Left lung (tissue), 10 donors: Measurements from ENCODE around the gene ARSK. TPM values are rescaled to one million over a fixed set of nuclear protein-coding genes. Genes with fewer than 3 reads are reported as not detected.

ENCODE experiments used
- ATAC-seq: fragments of 200-7000 bp; cut with Tn5 transposase; one replicate; pipeline ENCODE4 v1.9.1; 2020; ENCODE audit warnings: moderate library complexity
- DNase-seq, 4 donors: peaks; one replicate each; pipeline ENCODE4 v3.0.0-alpha.2; 2013 to 2020
- H3K27ac ChIP-seq, 2 donors: fragments of 200-600 bp; sonication (generic) in 1 of 2; one replicate each; pipeline versions ENCODE4 v1.5.0 to v1.8.0; 2020 to 2021
- H3K27me3 ChIP-seq, 2 donors: fragments of 200-600 bp; sonication (generic) in 1 of 2; one replicate each; pipeline versions ENCODE4 v1.5.0 to v1.8.0; 2020 to 2021
- H3K36me3 ChIP-seq, 2 donors: fragments of 200-600 bp; sonication (generic) in 1 of 2; one replicate each; pipeline versions ENCODE4 v1.5.0 to v1.8.0; 2020 to 2021
- H3K4me1 ChIP-seq, 2 donors: fragments of 200-600 bp; one replicate each; pipeline ENCODE4 v1.8.0; 2021
- H3K4me3 ChIP-seq, 2 donors: fragments of 200-600 bp; sonication (generic) in 1 of 2; one replicate each; pipeline versions ENCODE4 v1.5.0 to v1.8.0; 2020 to 2021; ENCODE audit warnings: mild to moderate bottlenecking in 1 of 2
- H3K9me3 ChIP-seq, 2 donors: fragments of 200-600 bp; sonication (generic) in 1 of 2; one replicate each; pipeline versions ENCODE4 v1.5.0 to v1.8.0; 2020 to 2021
- intact Hi-C, 2 donors: fragments of 100-400 bp; cut with DNase I; formaldehyde crosslinking; loops; one replicate each; pipeline versions ENCODE4 v1.11.2 to v1.14.2; 2022
- polyA plus RNA-seq, 6 donors: library from polyadenylated mRNA; unstranded; fragments of 120-200 nt; gene quantifications; one replicate each; pipeline ENCODE4 v1.2.1, GENCODE V29; 2013; ENCODE audit not compliant: insufficient read length in 6 of 6
- total RNA-seq, 2 donors: library from RNA; stranded (reverse); fragmentation: NEBNext Ultra II Directional; extraction: Animal tissue kit (Norgen Biotek cat#: 25700); gene quantifications; one replicate each; pipeline ENCODE4 v1.2.1, GENCODE V29; 2021
- TF ChIP-seq, protein P1 (sequence below), 2 donors: fragments of 200-600 bp; sonication (generic) in 1 of 2; IDR thresholded peaks; one replicate each; pipeline versions ENCODE4 v1.5.0 to v1.8.0; 2021; ENCODE audit warnings: antibody characterized with exemption in 2 of 2
- donor health status: DM: no; HTN: yes; CAD: no.
- donor health status: DM: no; HTN: no; CAD: no.

The ARSK gene
- total and polyA plus RNA-seq, 8 donors, result 5.0 to 16.0 (median 11.9) TPM

DNA sequence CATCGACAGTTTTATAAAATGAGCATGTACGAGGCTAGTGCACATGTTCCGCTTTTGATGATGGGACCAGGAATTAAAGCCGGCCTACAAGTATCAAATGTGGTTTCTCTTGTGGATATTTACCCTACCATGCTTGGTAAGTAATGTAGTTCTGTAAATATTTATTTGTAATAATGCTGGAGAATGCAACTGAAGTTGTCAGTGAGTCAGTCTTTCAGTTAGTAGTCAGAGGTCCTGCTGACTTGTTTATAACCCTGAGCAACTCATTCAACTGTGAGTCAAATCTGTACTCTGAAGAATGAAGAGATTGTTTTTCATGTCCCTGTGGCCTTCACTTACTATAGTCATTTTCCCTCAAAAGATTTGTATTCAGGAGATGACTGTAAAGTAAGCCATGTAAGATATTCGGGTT lies 36.6 kb downstream of the ARSK start:
- no peaks in the 10 kb centered on the region for H3K9me3 ChIP-seq
- no peak for DNase-seq
- no peak overlapping the region for H3K27ac ChIP-seq
- intact Hi-C loops, result no loop called here
- no peak overlapping the region for H3K4me3 ChIP-seq
- TF ChIP-seq, protein P1, sequence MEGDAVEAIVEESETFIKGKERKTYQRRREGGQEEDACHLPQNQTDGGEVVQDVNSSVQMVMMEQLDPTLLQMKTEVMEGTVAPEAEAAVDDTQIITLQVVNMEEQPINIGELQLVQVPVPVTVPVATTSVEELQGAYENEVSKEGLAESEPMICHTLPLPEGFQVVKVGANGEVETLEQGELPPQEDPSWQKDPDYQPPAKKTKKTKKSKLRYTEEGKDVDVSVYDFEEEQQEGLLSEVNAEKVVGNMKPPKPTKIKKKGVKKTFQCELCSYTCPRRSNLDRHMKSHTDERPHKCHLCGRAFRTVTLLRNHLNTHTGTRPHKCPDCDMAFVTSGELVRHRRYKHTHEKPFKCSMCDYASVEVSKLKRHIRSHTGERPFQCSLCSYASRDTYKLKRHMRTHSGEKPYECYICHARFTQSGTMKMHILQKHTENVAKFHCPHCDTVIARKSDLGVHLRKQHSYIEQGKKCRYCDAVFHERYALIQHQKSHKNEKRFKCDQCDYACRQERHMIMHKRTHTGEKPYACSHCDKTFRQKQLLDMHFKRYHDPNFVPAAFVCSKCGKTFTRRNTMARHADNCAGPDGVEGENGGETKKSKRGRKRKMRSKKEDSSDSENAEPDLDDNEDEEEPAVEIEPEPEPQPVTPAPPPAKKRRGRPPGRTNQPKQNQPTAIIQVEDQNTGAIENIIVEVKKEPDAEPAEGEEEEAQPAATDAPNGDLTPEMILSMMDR (IDR thresholded peaks at IDR 0.05), result no peak
- H3K36me3 ChIP-seq, result no peaks in the 10 kb centered on the region
- no peak for ATAC-seq
- H3K27me3 ChIP-seq, result no peaks in the 10 kb centered on the region
- H3K4me1 ChIP-seq, result no peaks in the 10 kb centered on the region

- H3K4me1 ChIP-seq, result no peaks in the 10 kb centered on the region
- H3K36me3 ChIP-seq, result no peaks in the 10 kb centered on the region
- H3K4me3 ChIP-seq, result no peak overlapping the region
- ATAC-seq (no peak), DNase-seq (no peak)
- no peak overlapping the region for H3K27ac ChIP-seq
- TF ChIP-seq, protein P1 (IDR thresholded peaks at IDR 0.05), result no peak
- H3K27me3 ChIP-seq, result no peaks in the 10 kb centered on the region
- intact Hi-C loops, result no loop called here
- no peaks in the 10 kb centered on the region for H3K9me3 ChIP-seq
These were observed 40.5 kb downstream of the ARSK start for GRCh38 chr5:95595289-95595931.

GRCh38 chr5:95599252-95599651 lies 44.4 kb downstream of the ARSK start:
- TF ChIP-seq, protein P1 (IDR thresholded peaks at IDR 0.05), result no peak
- DNase-seq (no peak), ATAC-seq (no peak)
- H3K4me3 ChIP-seq, result no peak overlapping the region
- intact Hi-C loops, result no loop called here
- H3K9me3 ChIP-seq, result no peaks in the 10 kb centered on the region
- H3K4me1 ChIP-seq, result no peaks in the 10 kb centered on the region
- no peak overlapping the region for H3K27ac ChIP-seq
- no peaks in the 10 kb centered on the region for H3K36me3 ChIP-seq
- H3K27me3 ChIP-seq, result no peaks in the 10 kb centered on the region

DNA sequence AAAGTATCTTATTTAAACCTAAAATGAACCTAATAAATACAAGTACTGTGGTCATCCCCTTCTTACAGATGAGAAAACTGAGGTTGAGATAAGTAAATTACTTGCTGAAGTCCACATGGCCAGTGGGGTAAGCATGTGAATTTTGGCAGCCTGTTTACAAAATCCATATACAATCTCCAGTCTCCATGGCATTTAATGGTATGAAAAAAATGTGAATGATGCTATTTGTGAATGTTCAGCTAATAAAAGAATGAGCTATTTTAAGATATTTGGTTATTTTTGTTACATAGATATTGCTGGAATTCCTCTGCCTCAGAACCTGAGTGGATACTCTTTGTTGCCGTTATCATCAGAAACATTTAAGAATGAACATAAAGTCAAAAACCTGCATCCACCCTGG lies 45.7 kb downstream of the ARSK start:
- intact Hi-C loops, result no loop called here
- Histone ChIP-seq H3K4me3 (no peak overlapping the region), H3K36me3 (no peaks in the 10 kb centered on the region), H3K27me3 (no peaks in the 10 kb centered on the region), H3K9me3 (no peaks in the 10 kb centered on the region), H3K27ac (no peak overlapping the region), H3K4me1 (no peaks in the 10 kb centered on the region)
- DNase-seq (no peak), ATAC-seq (no peak)
- TF ChIP-seq, protein P1 (IDR thresholded peaks at IDR 0.05), result no peak

GRCh38 chr5:95605786-95606185 lies 50.9 kb downstream of the ARSK start:
- TF ChIP-seq, protein P1 (IDR thresholded peaks at IDR 0.05), result no peak
- Histone ChIP-seq H3K27ac (no peak overlapping the region), H3K4me1 (no peaks in the 10 kb centered on the region), H3K9me3 (no peaks in the 10 kb centered on the region), H3K4me3 (no peak overlapping the region), H3K36me3 (no peaks in the 10 kb centered on the region), H3K27me3 (no peaks in the 10 kb centered on the region)
- ATAC-seq, result no peak
- intact Hi-C loops, result no loop called here
- DNase-seq, result no peak
